DOHH2 (cell line): ENCODE measurements around the gene FBXL12.

ENCODE experiments used
- EZH2phosphoT487 ChIP-seq: fragments of 200-600 bp; sonication (generic); IDR thresholded peaks from 2 replicates; pipeline ENCODE4 v1.6.1; 2017; ENCODE audit warnings: borderline replicate concordance, mild to moderate bottlenecking, antibody characterized with exemption, low read length, moderate library complexity, mixed read lengths
- TF ChIP-seq, protein P1 (sequence below): fragments of 200-600 bp; sonication (generic); IDR thresholded peaks from one replicate; pipeline ENCODE4 v1.5.1; 2014; ENCODE audit warnings: antibody characterized with exemption, mild to moderate bottlenecking, low read depth, low read length; ENCODE audit not compliant: poor library complexity, severe bottlenecking

- TF ChIP-seq, protein P1, sequence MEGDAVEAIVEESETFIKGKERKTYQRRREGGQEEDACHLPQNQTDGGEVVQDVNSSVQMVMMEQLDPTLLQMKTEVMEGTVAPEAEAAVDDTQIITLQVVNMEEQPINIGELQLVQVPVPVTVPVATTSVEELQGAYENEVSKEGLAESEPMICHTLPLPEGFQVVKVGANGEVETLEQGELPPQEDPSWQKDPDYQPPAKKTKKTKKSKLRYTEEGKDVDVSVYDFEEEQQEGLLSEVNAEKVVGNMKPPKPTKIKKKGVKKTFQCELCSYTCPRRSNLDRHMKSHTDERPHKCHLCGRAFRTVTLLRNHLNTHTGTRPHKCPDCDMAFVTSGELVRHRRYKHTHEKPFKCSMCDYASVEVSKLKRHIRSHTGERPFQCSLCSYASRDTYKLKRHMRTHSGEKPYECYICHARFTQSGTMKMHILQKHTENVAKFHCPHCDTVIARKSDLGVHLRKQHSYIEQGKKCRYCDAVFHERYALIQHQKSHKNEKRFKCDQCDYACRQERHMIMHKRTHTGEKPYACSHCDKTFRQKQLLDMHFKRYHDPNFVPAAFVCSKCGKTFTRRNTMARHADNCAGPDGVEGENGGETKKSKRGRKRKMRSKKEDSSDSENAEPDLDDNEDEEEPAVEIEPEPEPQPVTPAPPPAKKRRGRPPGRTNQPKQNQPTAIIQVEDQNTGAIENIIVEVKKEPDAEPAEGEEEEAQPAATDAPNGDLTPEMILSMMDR = peak; percentile 49
- TF ChIP-seq EZH2phosphoT487 = no peak
Observed at GRCh38 chr19:9847087-9847671, 28.3 kb upstream of the FBXL12 start.
